Activated gamma-delta T cell (primary cell): Measurements from ENCODE around the gene COL1A1.

Experiments
- DNase-seq: peaks from one replicate; lab custom pipeline; 2025; lab: John Stamatoyannopoulos, UW

COL1A1 gene

GRCh38 chr17:50199803-50200456 lies 1.5 kb downstream of the COL1A1 start:
- DNase-seq: peak; percentile 53

- no peak for DNase-seq
These were observed 2.1 kb downstream of the COL1A1 start for GRCh38 chr17:50199211-50199802.

- no peak for DNase-seq
These were observed 3.3 kb downstream of the COL1A1 start for GRCh38 chr17:50198026-50198669.

GRCh38 chr17:50196826-50197225 lies 4.6 kb downstream of the COL1A1 start:
- no peak for DNase-seq

GRCh38 chr17:50196036-50196435 lies 5.4 kb downstream of the COL1A1 start:
- DNase-seq: no peak

- DNase-seq: no peak
These were observed 6.2 kb downstream of the COL1A1 start for GRCh38 chr17:50194934-50195865.

- no peak for DNase-seq
These were observed 7.1 kb downstream of the COL1A1 start for GRCh38 chr17:50194140-50194933.

- no peak for DNase-seq
These were observed 8.7 kb downstream of the COL1A1 start for GRCh38 chr17:50192618-50193291.

GRCh38 chr17:50192144-50192617 lies 9.2 kb downstream of the COL1A1 start:
- no peak for DNase-seq

GRCh38 chr17:50191359-50192143 lies 9.9 kb downstream of the COL1A1 start:
- no peak for DNase-seq

- no peak for DNase-seq
These were observed 10.7 kb downstream of the COL1A1 start for GRCh38 chr17:50190603-50191358.

- DNase-seq: no peak
These were observed 11.2 kb downstream of the COL1A1 start for GRCh38 chr17:50190293-50190602.

GRCh38 chr17:50189550-50190292 lies 11.7 kb downstream of the COL1A1 start:
- no peak for DNase-seq

- DNase-seq: no peak
These were observed 12.4 kb downstream of the COL1A1 start for GRCh38 chr17:50188921-50189549.

GRCh38 chr17:50188531-50188920 lies 12.9 kb downstream of the COL1A1 start:
- DNase-seq: no peak

- DNase-seq: no peak
These were observed 13.5 kb downstream of the COL1A1 start for GRCh38 chr17:50187751-50188530.

GRCh38 chr17:50187394-50187725 lies 14.1 kb downstream of the COL1A1 start:
- no peak for DNase-seq
